Muscle layer of colon (tissue), 2 donors: ENCODE results near the gene HBE1.

ENCODE experiments used
- H3K27ac ChIP-seq: one replicate; pipeline ENCODE4 v1.7.0; 2013; ENCODE audit warnings: low read depth, mild to moderate bottlenecking, low read length, moderate library complexity
- H3K27me3 ChIP-seq, 2 donors: one replicate each; pipeline ENCODE4 v1.7.0; 2013; ENCODE audit warnings: low read length in 2 of 2, mild to moderate bottlenecking in 2 of 2; ENCODE audit not compliant: insufficient read depth in 2 of 2, control insufficient read depth in 1 of 2
- H3K36me3 ChIP-seq: one replicate; pipeline ENCODE4 v1.7.0; 2013; ENCODE audit warnings: mild to moderate bottlenecking, low read length; ENCODE audit not compliant: insufficient read depth
- H3K4me1 ChIP-seq: one replicate; pipeline ENCODE4 v1.7.0; 2013; ENCODE audit warnings: mild to moderate bottlenecking, low read length; ENCODE audit not compliant: insufficient read depth
- H3K4me3 ChIP-seq, 2 donors: one replicate each; pipeline ENCODE4 v1.7.0; 2013; ENCODE audit warnings: low read length in 2 of 2, low read depth in 1 of 2, mild to moderate bottlenecking in 1 of 2, moderate library complexity in 1 of 2
- H3K9ac ChIP-seq: one replicate; pipeline ENCODE4 v1.7.0; 2013; ENCODE audit warnings: low read length
- H3K9me3 ChIP-seq: one replicate; pipeline ENCODE4 v1.7.0; 2013; ENCODE audit warnings: mild to moderate bottlenecking, low read length
- donor health status: abdominal sarcoma.
- donor health status: Adenocarcinoma of cecum.

The HBE1 gene

DNA sequence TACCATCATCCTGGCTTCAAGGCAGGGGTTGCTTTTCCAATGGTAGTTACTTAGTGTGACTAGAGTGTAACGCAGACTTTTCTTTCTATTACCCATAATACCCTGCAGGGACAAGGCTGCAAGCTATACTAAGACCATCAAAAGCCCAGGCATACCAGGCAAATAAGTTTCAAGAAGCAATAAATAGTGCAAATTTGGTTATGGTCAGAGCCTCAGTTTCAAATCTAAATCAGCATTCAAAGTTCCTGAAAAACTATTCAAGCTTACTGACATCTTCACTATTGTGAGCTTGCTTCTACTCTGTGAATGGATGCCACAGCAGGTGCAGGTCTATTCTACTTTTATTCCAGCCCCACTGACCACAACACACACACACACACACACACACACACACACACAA, 40.4 kb downstream of the HBE1 start:
- no peak overlapping the region for H3K27ac ChIP-seq
- H3K36me3 ChIP-seq = no peaks in the 10 kb centered on the region
- no peaks in the 10 kb centered on the region for H3K27me3 ChIP-seq
- no peaks in the 10 kb centered on the region for H3K9me3 ChIP-seq
- no peaks in the 10 kb centered on the region for H3K4me1 ChIP-seq
- H3K9ac ChIP-seq = no peak overlapping the region
- H3K4me3 ChIP-seq = no peak overlapping the region

DNA sequence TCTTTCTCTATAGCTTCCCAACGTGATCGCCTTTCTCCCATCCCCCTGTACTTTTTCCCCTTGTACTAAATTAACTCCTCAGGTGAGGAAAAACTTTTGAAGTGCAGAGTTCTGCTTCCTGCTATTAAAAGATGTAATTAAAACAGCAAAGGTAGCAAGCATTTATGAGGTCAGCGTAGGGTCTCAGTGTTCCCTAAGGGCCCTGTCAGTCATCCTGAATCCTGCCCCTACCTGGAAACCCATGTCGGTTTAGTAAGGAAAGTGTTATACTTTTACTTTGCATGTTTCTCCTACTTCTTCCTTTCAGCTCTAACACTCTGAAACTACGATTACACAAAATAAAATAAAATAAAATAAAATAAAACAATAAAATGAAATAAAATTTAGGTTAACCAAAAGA, 41.6 kb downstream of the HBE1 start:
- H3K27ac ChIP-seq = no peak overlapping the region
- H3K9me3 ChIP-seq = no peaks in the 10 kb centered on the region
- no peaks in the 10 kb centered on the region for H3K36me3 ChIP-seq
- no peak overlapping the region for H3K4me3 ChIP-seq
- no peaks in the 10 kb centered on the region for H3K4me1 ChIP-seq
- H3K27me3 ChIP-seq = no peaks in the 10 kb centered on the region
- H3K9ac ChIP-seq = no peak overlapping the region

DNA sequence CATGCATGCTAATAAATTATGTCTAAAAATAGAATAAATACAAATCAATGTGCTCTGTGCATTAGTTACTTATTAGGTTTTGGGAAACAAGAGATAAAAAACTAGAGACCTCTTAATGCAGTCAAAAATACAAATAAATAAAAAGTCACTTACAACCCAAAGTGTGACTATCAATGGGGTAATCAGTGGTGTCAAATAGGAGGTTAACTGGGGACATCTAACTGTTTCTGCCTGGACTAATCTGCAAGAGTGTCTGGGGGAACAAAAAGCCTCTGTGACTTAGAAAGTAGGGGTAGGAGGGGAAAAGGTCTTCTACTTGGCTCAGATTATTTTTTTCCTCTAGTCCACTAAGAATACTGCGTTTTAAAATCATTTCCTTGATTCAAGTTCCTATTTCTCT, 42.1 kb downstream of the HBE1 start:
- H3K9ac ChIP-seq = no peak overlapping the region
- H3K36me3 ChIP-seq = no peaks in the 10 kb centered on the region
- no peak overlapping the region for H3K27ac ChIP-seq
- H3K4me1 ChIP-seq = no peaks in the 10 kb centered on the region
- H3K4me3 ChIP-seq = no peak overlapping the region
- H3K27me3 ChIP-seq = no peaks in the 10 kb centered on the region
- no peaks in the 10 kb centered on the region for H3K9me3 ChIP-seq

DNA sequence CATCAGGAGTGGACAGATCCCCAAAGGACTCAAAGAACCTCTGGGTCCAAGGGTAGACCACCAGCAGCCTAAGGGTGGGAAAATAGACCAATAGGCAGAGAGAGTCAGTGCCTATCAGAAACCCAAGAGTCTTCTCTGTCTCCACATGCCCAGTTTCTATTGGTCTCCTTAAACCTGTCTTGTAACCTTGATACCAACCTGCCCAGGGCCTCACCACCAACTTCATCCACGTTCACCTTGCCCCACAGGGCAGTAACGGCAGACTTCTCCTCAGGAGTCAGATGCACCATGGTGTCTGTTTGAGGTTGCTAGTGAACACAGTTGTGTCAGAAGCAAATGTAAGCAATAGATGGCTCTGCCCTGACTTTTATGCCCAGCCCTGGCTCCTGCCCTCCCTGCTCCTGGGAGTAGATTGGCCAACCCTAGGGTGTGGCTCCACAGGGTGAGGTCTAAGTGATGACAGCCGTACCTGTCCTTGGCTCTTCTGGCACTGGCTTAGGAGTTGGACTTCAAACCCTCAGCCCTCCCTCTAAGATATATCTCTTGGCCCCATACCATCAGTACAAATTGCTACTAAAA, 42.9 kb downstream of the HBE1 start, which contains the start of gene HBB:
HBB (minus strand) TSS at position 340 of the 579 bp plus-strand sequence; CDS start at position 290, 50 bp downstream.
- H3K9ac ChIP-seq = no peak within 1 kb of the TSS
- H3K4me3 ChIP-seq = no peak within 1 kb of the TSS
- no peaks in the 10 kb centered on the region for H3K9me3 ChIP-seq
- H3K36me3 ChIP-seq = no peaks in the 10 kb centered on the region
- H3K27ac ChIP-seq = no peak within 1 kb of the TSS
- no peaks in the 10 kb centered on the region for H3K27me3 ChIP-seq
- no peaks in the 10 kb centered on the region for H3K4me1 ChIP-seq

DNA sequence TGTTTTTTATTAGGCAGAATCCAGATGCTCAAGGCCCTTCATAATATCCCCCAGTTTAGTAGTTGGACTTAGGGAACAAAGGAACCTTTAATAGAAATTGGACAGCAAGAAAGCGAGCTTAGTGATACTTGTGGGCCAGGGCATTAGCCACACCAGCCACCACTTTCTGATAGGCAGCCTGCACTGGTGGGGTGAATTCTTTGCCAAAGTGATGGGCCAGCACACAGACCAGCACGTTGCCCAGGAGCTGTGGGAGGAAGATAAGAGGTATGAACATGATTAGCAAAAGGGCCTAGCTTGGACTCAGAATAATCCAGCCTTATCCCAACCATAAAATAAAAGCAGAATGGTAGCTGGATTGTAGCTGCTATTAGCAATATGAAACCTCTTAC, 44.3 kb downstream of the HBE1 start:
- no peaks in the 10 kb centered on the region for H3K36me3 ChIP-seq
- H3K4me1 ChIP-seq = no peaks in the 10 kb centered on the region
- no peaks in the 10 kb centered on the region for H3K27me3 ChIP-seq
- no peak overlapping the region for H3K27ac ChIP-seq
- H3K9ac ChIP-seq = no peak overlapping the region
- no peaks in the 10 kb centered on the region for H3K9me3 ChIP-seq
- no peak overlapping the region for H3K4me3 ChIP-seq

DNA sequence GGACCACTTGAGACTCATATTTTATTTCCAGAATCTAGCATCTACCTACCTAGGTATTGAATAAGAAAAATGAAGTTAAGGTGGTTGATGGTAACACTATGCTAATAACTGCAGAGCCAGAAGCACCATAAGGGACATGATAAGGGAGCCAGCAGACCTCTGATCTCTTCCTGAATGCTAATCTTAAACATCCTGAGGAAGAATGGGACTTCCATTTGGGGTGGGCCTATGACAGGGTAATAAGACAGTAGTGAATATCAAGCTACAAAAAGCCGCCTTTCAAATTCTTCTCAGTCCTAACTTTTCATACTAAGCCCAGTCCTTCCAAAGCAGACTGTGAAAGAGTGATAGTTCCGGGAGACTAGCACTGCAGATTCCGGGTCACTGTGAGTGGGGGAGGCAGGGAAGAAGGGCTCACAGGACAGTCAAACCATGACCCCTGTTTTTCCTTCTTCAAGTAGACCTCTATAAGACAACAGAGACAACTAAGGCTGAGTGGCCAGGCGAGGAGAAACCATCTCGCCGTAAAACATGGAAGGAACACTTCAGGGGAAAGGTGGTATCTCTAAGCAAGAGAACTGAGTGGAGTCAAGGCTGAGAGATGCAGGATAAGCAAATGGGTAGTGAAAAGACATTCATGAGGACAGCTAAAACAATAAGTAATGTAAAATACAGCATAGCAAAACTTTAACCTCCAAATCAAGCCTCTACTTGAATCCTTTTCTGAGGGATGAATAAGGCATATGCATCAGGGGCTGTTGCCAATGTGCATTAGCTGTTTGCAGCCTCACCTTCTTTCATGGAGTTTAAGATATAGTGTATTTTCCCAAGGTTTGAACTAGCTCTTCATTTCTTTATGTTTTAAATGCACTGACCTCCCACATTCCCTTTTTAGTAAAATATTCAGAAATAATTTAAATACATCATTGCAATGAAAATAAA, 44.9 kb downstream of the HBE1 start:
- Histone ChIP-seq H3K9ac (no peak overlapping the region), H3K9me3 (no peaks in the 10 kb centered on the region), H3K36me3 (no peaks in the 10 kb centered on the region), H3K27ac (no peak overlapping the region), H3K27me3 (no peaks in the 10 kb centered on the region), H3K4me1 (no peaks in the 10 kb centered on the region), H3K4me3 (no peak overlapping the region)

DNA sequence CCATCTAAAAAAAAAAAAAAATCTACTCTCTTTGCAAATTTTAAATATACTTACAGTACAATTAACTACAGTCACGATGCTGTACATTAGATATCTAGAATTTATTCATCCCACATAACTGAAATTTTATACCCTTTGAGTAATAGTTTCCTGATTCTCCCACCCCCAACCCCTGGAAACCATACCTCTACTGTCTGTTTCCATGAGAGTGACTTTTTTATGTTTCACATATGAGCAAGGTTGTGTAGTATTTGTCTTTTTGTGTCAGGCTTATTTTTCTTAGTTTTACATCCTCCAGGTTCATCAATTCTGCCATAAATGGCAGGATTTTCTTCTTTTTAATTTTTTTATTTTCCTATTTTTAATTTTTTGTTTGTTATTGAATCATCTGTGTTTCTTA, 46.1 kb downstream of the HBE1 start:
- Histone ChIP-seq H3K9me3 (no peaks in the 10 kb centered on the region), H3K27me3 (no peaks in the 10 kb centered on the region), H3K36me3 (no peaks in the 10 kb centered on the region), H3K27ac (no peak overlapping the region), H3K4me3 (no peak overlapping the region), H3K4me1 (no peaks in the 10 kb centered on the region), H3K9ac (no peak overlapping the region)

DNA sequence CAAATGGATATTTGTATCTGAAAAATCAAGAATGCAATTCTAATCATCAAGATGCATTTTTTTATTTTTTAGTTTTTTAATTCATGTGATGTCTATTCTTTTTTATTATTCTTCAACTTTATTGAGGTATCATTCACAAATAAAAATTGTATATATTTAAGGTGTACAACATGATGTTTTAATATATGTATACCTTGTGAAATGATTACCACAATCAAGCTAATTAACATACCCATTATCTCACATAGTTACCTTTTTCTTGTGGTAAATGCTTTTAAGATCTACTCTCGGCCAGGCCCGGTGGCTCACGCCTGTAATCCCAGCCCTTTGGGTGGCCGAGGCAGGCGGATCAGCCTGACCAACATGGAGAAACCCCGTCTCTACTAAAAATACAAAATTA, 46.6 kb downstream of the HBE1 start:
- H3K36me3 ChIP-seq = no peaks in the 10 kb centered on the region
- H3K4me3 ChIP-seq = no peak overlapping the region
- H3K9me3 ChIP-seq = no peaks in the 10 kb centered on the region
- no peaks in the 10 kb centered on the region for H3K27me3 ChIP-seq
- no peaks in the 10 kb centered on the region for H3K4me1 ChIP-seq
- H3K27ac ChIP-seq = no peak overlapping the region
- no peak overlapping the region for H3K9ac ChIP-seq
